HG03139 (cell line): Measurements from ENCODE around the gene CPNE1.

Source experiments
- ATAC-seq: cut with Tn5 transposase; IDR thresholded peaks from one replicate; pipeline ENCODE4 v1.9.1; 2021; ENCODE audit not compliant: unreplicated experiment

CPNE1 gene

GRCh38 chr20:35654415-35654814, 10.3 kb downstream of the CPNE1 start:
- ATAC-seq, result no peak

- ATAC-seq, result no peak
Observed at GRCh38 chr20:35653893-35654292, 10.8 kb downstream of the CPNE1 start.

- ATAC-seq, result no peak
Observed at GRCh38 chr20:35653430-35653734, 11.3 kb downstream of the CPNE1 start.

- ATAC-seq, result no peak
Observed at GRCh38 chr20:35652641-35653429, 11.9 kb downstream of the CPNE1 start.

GRCh38 chr20:35651958-35652357, 12.7 kb downstream of the CPNE1 start:
- no peak for ATAC-seq

GRCh38 chr20:35650632-35651031, 14.1 kb downstream of the CPNE1 start:
- ATAC-seq, result no peak

GRCh38 chr20:35648836-35649235, 15.9 kb downstream of the CPNE1 start:
- ATAC-seq, result no peak

- ATAC-seq, result no peak
Observed at GRCh38 chr20:35644806-35645205, 19.9 kb downstream of the CPNE1 start.

GRCh38 chr20:35643045-35643444, 21.7 kb downstream of the CPNE1 start:
- ATAC-seq, result no peak

- ATAC-seq, result no peak
Observed at GRCh38 chr20:35641743-35642142, 23.0 kb downstream of the CPNE1 start.

- ATAC-seq, result no peak
Observed at GRCh38 chr20:35640724-35641123, 24.0 kb downstream of the CPNE1 start.

- ATAC-seq, result no peak
Observed at GRCh38 chr20:35638751-35639150, 25.9 kb downstream of the CPNE1 start.

GRCh38 chr20:35637276-35637675, 27.4 kb downstream of the CPNE1 start:
- ATAC-seq, result no peak

- no peak for ATAC-seq
Observed at GRCh38 chr20:35636095-35636494, 28.6 kb downstream of the CPNE1 start.

GRCh38 chr20:35635652-35636051, 29.0 kb downstream of the CPNE1 start:
- ATAC-seq, result no peak

- ATAC-seq, result no peak
Observed at GRCh38 chr20:35632539-35633115, 32.1 kb downstream of the CPNE1 start.

- no peak for ATAC-seq
Observed at GRCh38 chr20:35630636-35631035, 34.1 kb downstream of the CPNE1 start.

GRCh38 chr20:35629427-35630145, 35.1 kb downstream of the CPNE1 start:
- ATAC-seq, result no peak

- no peak for ATAC-seq
Observed at GRCh38 chr20:35627121-35627520, 37.6 kb downstream of the CPNE1 start.

- no peak for ATAC-seq
Observed at GRCh38 chr20:35626386-35627001, 38.2 kb downstream of the CPNE1 start.

- ATAC-seq, result no peak
Observed at GRCh38 chr20:35625584-35626385, 38.9 kb downstream of the CPNE1 start.
